Measurements from ENCODE around the gene MAP4.
"Not testable (repeated sequence)": the region's sequence is repeated elsewhere in the genome, so short reads cannot be mapped to it uniquely, and the experiment has no call there.

MAP4 gene, protein sequence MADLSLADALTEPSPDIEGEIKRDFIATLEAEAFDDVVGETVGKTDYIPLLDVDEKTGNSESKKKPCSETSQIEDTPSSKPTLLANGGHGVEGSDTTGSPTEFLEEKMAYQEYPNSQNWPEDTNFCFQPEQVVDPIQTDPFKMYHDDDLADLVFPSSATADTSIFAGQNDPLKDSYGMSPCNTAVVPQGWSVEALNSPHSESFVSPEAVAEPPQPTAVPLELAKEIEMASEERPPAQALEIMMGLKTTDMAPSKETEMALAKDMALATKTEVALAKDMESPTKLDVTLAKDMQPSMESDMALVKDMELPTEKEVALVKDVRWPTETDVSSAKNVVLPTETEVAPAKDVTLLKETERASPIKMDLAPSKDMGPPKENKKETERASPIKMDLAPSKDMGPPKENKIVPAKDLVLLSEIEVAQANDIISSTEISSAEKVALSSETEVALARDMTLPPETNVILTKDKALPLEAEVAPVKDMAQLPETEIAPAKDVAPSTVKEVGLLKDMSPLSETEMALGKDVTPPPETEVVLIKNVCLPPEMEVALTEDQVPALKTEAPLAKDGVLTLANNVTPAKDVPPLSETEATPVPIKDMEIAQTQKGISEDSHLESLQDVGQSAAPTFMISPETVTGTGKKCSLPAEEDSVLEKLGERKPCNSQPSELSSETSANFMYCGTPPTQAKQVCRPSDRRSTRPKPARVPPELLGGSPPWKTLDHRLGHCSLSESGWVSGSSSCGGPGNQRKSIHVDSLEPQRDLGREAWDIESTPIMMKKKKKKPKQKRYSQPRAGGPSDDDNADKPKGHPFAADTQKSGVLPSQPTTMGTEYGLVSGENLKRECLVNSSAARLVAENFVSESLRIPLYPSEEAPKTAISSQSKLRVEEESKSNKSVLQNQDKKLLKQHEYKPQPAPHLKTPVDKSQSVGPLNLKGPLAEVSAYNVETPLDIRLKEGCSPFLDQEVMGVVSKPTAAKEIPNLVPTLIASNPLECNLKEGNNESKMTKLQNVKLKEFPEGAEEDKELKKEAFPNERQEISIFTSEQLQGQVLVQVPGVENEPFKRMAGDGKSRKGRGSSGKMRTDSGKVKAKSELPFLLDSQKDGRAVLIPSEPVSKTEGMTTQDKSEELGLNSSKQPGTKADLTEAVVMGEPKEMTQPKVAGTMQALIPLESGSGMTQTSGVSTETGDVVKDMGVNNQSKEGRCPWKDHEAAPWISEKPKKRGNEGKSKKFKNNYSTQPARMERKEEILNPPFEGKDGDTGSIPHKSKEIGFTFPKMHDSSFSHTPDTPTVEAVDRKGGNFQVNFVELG (N-terminal part only)

DNA sequence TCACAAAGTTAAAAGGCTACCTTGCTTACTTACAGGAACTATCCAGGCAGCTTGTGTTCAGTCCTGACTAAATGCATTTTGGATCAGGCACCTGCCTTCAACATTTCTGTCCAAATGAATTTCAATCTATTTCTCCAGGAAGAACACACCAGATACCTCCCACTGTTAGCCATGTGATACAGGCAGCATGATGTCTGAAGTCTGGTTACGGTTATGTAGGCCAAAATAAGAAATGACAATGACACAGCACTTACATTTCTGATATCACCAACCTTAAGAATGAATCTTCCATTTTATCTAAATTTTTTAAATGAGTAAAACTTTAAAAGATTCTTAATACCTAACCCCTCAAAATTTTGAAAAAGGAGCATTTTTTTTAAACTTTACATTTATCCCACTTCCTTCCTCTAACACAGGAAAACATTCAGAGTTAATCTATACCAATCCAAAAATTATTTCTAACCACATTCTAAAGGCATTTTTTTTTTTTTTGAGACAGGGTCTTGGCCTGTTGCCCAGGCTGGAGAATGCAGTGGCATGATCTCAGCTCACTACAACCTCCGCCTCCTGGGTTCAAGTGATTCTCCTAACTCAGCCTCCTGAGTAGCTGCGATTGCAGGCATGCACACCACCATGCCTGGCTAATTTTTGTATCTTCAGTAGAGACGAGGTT, at the start of gene MAP4:
Gene MAP4, minus strand, starts transcription at position 116 of the 673 bp plus-strand sequence. CDS start 17,556 bp downstream, outside the sequence.
- H3K4me3 ChIP-seq (ENCODE audit: low read depth, low read length) = no peak within 1 kb of the TSS
- TF ChIP-seq, protein P1, sequence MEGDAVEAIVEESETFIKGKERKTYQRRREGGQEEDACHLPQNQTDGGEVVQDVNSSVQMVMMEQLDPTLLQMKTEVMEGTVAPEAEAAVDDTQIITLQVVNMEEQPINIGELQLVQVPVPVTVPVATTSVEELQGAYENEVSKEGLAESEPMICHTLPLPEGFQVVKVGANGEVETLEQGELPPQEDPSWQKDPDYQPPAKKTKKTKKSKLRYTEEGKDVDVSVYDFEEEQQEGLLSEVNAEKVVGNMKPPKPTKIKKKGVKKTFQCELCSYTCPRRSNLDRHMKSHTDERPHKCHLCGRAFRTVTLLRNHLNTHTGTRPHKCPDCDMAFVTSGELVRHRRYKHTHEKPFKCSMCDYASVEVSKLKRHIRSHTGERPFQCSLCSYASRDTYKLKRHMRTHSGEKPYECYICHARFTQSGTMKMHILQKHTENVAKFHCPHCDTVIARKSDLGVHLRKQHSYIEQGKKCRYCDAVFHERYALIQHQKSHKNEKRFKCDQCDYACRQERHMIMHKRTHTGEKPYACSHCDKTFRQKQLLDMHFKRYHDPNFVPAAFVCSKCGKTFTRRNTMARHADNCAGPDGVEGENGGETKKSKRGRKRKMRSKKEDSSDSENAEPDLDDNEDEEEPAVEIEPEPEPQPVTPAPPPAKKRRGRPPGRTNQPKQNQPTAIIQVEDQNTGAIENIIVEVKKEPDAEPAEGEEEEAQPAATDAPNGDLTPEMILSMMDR (IDR thresholded peaks at IDR 0.05; ENCODE audit: insufficient read depth, low read depth, low read length, missing control alignments) = no peak
- DNase-seq (ENCODE audit: low read depth) = no peak

GRCh38 chr3:48065035-48065434, 48.8 kb upstream of the MAP4 start:
- TF ChIP-seq, protein P1 (IDR thresholded peaks at IDR 0.05; ENCODE audit: insufficient read depth, low read depth, low read length, missing control alignments) = no peak
- no peak for DNase-seq (ENCODE audit: low read depth)
- H3K4me3 ChIP-seq (ENCODE audit: low read depth, low read length) = no peak overlapping the region

GRCh38 chr3:48064292-48064829, 48.1 kb upstream of the MAP4 start:
- TF ChIP-seq, protein P1 (IDR thresholded peaks at IDR 0.05; ENCODE audit: insufficient read depth, low read depth, low read length, missing control alignments) = no peak
- no peak for DNase-seq (ENCODE audit: low read depth)
- no peak overlapping the region for H3K4me3 ChIP-seq (ENCODE audit: low read depth, low read length)

- DNase-seq (ENCODE audit: low read depth); H3K4me3 ChIP-seq (ENCODE audit: low read depth, low read length): not testable (repeated sequence)
These were observed 45.4 kb upstream of the MAP4 start for GRCh38 chr3:48061586-48061985.

- TF ChIP-seq, protein P1 (IDR thresholded peaks at IDR 0.05; ENCODE audit: insufficient read depth, low read depth, low read length, missing control alignments) = no peak
- no peak overlapping the region for H3K4me3 ChIP-seq (ENCODE audit: low read depth, low read length)
- no peak for DNase-seq (ENCODE audit: low read depth)
These were observed 41.9 kb upstream of the MAP4 start for GRCh38 chr3:48058091-48058490.

DNA sequence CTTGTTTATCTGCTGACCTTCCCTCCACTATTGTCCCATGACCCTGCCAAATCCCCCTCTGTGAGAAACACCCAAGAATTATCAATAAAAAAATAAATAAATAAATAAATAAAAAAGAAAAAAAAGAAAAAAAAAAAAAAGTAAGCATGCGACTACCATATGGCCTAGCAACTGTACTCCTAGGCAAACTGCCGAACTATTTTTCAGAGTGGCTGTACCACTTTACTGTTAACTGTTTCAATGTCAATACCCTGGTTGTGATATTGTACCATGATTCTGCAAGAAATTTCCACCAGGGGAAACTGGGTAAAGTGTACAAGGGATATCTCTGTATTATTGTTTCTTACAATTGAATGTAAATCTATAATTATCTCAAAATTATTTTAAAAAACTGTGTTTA, 41.3 kb upstream of the MAP4 start:
- no peak overlapping the region for H3K4me3 ChIP-seq (ENCODE audit: low read depth, low read length)
- DNase-seq (ENCODE audit: low read depth) = no peak
- TF ChIP-seq, protein P1 (IDR thresholded peaks at IDR 0.05; ENCODE audit: insufficient read depth, low read depth, low read length, missing control alignments) = no peak

Data from GM12865 (cell line).